ENCODE measurements around the gene PAX1.

The PAX1 gene

GRCh38 chr20:21705575-21706260 lies at the start of gene PAX1:
TSS of gene PAX1 (plus strand) at chr20:21705664. CDS start at chr20:21705713, 49 bp downstream.
- DNase-seq: no peak

- DNase-seq: no peak
Observed at GRCh38 chr20:21656308-21657067, 49.0 kb upstream of the PAX1 start.

GRCh38 chr20:21661488-21662055 lies 43.9 kb upstream of the PAX1 start:
- DNase-seq: no peak

GRCh38 chr20:21663465-21663864 lies 42.0 kb upstream of the PAX1 start:
- DNase-seq: no peak

- DNase-seq: no peak
Observed at GRCh38 chr20:21665687-21666446, 39.6 kb upstream of the PAX1 start.

- no peak for DNase-seq
Observed at GRCh38 chr20:21670126-21670525, 35.3 kb upstream of the PAX1 start.

- no peak for DNase-seq
Observed at GRCh38 chr20:21670981-21671380, 34.5 kb upstream of the PAX1 start.

- DNase-seq: no peak
Observed at GRCh38 chr20:21677261-21677660, 28.2 kb upstream of the PAX1 start.

GRCh38 chr20:21677781-21678180 lies 27.7 kb upstream of the PAX1 start:
- no peak for DNase-seq

GRCh38 chr20:21681234-21681921 lies 24.1 kb upstream of the PAX1 start:
- no peak for DNase-seq

GRCh38 chr20:21681922-21682318 lies 23.5 kb upstream of the PAX1 start:
- no peak for DNase-seq

GRCh38 chr20:21682521-21682954 lies 22.9 kb upstream of the PAX1 start:
- no peak for DNase-seq

- no peak for DNase-seq
Observed at GRCh38 chr20:21684671-21685070, 20.8 kb upstream of the PAX1 start.

GRCh38 chr20:21685981-21686380 lies 19.5 kb upstream of the PAX1 start:
- no peak for DNase-seq

- no peak for DNase-seq
Observed at GRCh38 chr20:21693322-21693721, 12.1 kb upstream of the PAX1 start.

- DNase-seq: no peak
Observed at GRCh38 chr20:21698494-21699215, 6.8 kb upstream of the PAX1 start.

GRCh38 chr20:21699216-21699508 lies 6.3 kb upstream of the PAX1 start:
- no peak for DNase-seq

GRCh38 chr20:21701171-21701876 lies 4.1 kb upstream of the PAX1 start:
- no peak for DNase-seq

- no peak for DNase-seq
Observed at GRCh38 chr20:21702016-21702415, 3.4 kb upstream of the PAX1 start.

GRCh38 chr20:21702553-21703470 lies 2.7 kb upstream of the PAX1 start:
- DNase-seq: peak; percentile 8
